ENCODE data around the gene XAF1.
"Not testable (repeated sequence)": the region's sequence is repeated elsewhere in the genome, so short reads cannot be mapped to it uniquely, and the experiment has no call there.

The XAF1 gene

DNA sequence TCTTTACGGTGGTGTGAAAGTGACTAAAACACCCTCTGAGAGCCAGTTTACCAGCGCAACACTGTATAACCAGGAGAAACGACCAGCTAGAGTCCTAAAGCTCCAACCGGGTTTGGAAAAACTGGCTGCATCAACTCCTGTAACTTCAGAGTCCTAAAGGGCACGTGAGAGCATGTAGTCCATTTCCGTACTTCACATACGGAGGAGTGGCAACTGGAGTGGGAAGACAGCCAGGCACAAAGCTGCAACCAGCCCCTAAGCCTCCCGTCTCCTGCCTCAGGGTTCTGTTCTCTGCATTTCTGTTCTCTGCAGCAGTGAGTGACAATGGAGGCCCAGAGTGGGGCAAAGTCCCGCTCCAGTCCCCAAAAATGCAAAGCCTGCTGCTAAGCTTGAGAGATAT, 56.4 kb downstream of the XAF1 start:
- DNase-seq, result no peak

DNA sequence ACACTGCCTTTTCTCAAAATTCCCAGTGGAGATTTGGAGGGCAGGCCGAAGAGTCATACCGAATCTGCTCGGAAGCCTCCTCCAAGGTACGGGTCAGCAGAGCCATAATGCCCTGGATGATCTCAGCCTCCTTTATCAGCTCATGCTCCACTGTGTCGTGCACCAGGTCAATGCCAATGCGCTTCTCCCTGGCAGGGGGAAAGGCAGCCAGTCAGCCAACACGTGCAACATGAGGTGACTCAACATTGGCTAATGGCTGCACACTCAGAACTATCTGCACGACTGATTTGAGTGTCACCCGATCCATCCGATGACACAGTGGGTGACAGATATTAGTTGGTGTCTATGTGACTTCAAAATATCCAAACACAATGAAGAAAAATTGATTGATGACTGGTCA, 59.9 kb downstream of the XAF1 start:
- DNase-seq, result no peak

DNA sequence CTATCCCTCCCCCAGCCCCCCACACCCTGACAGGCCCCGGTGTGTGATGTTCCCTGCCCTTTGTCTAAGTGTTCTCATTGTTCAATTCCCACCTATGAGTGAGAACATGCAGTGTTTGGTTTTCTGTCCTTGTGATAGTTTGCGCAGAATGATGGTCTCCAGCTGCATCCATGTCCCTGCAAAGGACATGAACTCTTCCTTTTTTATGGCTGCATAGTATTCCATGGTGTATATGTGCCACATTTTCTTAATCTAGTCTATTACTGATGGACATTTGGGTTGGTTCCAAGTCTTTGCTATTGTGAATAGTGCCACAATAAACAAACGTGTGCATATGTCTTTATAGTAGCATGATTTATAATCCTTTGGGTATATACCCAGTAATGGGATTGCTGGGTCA, 60.5 kb downstream of the XAF1 start:
- DNase-seq, result not testable (repeated sequence)

DNA sequence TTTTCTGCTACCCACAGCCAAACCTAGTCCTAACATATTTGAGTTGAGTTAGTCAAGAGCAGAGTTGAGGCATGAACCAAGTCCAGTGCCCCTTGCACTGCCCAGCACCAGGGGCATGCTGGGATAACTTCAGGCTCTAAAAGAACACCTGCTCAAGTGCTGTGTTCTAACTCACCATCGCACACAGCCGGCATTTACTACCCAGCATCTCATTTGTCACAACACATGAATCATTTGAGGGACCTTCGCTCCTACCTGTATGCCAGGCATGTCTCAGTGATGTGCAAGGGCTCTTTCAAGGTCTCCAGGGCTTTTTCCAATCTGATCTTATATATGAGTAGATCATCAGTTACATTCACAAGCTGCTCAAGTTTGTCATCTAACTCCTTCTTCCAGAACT, 63.1 kb downstream of the XAF1 start:
- DNase-seq, result no peak

DNA sequence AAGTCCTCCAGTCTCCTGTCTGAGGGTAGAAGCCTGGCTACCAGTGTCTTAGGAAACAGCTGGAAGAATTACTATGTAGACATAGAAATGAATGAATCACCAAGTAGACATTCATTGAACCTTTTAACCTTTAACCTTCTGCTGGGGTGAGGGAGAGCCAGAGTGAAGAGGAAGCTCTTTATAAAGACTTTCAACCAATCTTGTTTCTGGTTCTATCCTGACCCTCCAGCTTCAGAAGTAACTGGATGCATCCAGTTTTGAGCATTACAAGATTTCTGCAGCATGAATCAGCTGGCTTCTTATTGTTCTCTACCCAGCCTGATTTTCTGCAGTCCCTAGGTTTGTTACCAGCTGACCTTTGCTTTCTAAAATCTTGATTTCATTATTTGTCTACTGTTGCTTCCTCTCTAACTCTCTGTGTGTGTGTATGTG, 67.2 kb downstream of the XAF1 start:
- no peak for DNase-seq

All from femur (tissue), 1 donor.